ENCODE results near the gene THRB.
A peak's percentile ranks its signal among the peaks of the same experiment; 100 is the strongest.
"Not testable (repeated sequence)": the region's sequence is repeated elsewhere in the genome, so short reads cannot be mapped to it uniquely, and the experiment has no call there.

THRB gene

DNA sequence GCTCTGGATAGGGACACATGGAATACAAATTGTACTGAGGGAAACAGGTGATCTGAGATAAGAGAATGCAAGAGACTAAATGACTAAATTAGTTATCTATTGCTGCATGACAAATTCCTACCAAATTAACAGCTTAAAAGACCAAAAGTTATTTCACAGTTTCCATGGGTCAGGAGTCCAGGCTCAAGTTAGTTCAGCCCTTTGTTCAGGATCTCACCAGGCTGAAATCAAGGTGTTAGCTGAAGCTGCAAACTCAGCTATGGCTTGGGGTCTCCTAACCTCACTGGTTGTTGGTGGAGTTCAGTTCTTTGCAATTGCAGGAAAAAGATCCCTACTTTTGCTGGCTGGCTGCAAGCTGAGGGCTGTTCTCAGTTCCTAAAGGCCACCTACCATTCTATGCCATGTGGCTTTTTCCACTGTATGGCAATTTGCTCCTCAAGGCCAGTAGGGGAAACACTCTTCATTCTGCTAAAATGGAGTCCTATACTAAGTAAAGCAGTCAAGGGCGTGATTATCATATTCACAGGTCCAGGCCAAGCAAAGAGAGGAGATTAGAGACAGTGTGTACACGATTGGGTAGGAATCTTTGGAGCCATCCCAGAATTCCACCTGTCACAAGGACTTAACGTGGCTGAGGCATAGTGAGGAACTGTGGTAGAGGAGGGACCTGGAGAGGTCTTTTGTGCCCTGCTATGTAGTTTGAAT, 53.7 kb downstream of the THRB start:
- DNase-seq = no peak

- no peak for DNase-seq
Measured at GRCh38 chr3:24439021-24439420, 55.6 kb downstream of the THRB start.

GRCh38 chr3:24437326-24437725, 57.3 kb downstream of the THRB start:
- DNase-seq = no peak

DNA sequence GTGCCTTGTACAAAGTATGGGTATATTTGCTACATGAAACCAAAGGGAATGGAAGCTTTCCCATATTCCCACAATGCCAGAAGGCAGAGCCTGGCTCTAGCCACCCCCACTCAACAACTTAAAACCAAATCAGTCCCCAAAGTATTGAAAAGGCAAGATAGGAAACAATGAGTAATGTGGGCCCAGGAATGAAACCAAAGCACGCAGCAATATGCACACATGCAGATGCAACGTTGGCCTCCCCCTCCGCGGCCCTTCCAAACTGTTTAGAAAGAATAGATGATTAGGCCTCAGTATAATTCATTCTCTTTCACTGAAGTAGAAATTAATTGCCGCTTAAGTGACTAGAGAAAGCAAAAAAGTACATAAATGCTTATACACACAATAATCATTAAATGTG, 59.1 kb downstream of the THRB start:
- DNase-seq = no peak

DNA sequence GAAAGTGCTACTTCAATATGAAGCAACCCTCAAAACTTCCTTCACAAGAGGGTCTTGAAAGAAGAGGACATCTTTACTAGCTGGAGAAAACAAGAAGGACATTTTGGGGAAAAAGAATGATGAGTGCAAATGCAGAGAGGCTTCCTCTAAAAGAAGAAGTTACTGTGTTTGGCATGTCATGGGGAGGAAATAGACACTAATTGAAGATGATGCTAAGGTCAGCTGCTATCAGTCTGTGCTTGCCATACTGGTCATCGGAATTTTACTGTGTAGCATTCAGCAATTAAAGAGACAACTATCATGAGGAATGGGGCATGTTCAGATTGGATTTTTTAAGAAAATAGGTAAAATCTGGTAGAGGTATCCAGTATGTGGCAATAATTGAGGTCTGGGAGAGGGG, 60.0 kb downstream of the THRB start:
- DNase-seq = peak; percentile 45

- DNase-seq = no peak
Measured at GRCh38 chr3:24433838-24434591, 60.6 kb downstream of the THRB start.

DNA sequence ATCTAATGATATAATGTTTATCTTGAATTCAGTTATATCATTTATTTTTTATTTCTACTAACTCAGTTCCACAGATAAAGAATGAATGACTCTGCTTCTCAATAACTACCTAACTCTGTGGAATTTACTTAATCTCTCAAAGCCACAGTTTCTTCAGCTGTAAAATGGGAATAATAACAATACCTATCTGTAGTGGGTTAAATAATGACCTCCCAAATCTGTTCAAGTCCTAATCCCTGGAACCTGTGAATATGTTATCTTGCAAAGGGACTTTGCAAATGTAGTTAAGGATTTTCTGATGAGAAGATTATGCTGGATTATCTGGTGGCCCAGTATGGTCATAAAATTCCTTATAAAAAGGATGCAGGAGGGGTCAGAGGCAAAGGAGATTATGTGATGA, 61.7 kb downstream of the THRB start:
- no peak for DNase-seq

DNA sequence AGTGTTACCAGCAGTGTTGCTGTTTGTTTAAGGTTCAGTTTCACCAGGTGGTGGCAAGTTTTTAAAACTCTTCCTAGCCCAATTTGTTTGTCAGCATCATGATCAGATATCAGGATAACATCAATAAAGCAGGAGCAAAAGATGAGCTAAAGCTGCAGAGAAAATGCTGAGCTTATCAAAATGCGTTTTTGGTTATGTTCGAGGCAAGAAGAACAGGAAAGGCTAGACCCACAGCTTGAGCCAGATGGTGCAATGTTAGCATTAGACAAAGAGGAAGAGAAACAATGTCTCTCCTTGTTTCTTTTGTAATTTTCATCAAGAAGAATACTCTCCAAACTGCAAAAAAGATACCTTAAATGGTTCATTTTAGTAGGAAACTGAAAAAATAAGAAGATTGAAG, 66.2 kb downstream of the THRB start:
- peak; percentile 53 for DNase-seq

GRCh38 chr3:24426896-24427295, 67.8 kb downstream of the THRB start:
- DNase-seq = no peak

DNA sequence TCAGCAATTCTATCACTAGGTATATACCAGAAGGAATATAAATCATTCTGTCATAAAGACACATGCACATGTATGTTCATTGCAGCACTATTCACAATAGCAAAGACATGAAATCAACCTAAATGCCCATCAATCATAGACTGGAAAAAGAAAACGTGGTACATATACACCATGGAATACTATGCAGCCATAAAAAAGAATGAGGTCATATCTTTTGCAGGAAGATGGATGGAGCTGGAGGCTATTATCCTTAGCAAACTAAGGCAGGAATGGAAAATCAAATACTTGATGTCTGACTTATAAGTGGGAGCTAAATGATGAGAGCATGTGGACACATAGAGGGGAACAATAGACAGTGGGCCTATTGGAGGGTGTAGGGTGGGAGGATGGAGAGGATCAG, 73.8 kb downstream of the THRB start:
- DNase-seq = not testable (repeated sequence)

GRCh38 chr3:24420224-24420623, 74.4 kb downstream of the THRB start:
- no peak for DNase-seq

- no peak for DNase-seq
Measured at GRCh38 chr3:24419067-24419791, 75.4 kb downstream of the THRB start.

DNA sequence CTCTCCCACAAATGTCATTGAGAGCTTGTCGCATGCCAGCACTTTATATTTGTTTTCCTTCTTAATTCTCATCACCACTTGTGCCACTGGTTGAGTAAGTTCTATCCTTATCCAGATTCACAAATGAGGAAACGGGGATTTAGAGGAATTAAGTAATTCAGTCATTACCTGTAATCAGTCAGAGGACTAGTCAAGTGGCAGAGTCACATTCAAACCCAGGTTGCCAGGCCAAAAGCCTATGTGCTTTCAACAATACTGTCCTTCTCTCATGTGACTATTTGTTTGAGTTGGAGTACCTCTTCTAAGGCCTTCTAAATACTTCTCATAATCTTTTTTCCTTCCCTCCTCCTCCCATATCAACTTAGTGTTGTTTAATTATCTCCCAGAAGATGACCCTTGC, 76.9 kb downstream of the THRB start:
- DNase-seq = no peak

- no peak for DNase-seq
Measured at GRCh38 chr3:24416224-24416623, 78.4 kb downstream of the THRB start.

- DNase-seq = no peak
Measured at GRCh38 chr3:24415824-24416223, 78.8 kb downstream of the THRB start.

GRCh38 chr3:24413662-24414061, 81.0 kb downstream of the THRB start:
- not testable (repeated sequence) for DNase-seq

GRCh38 chr3:24410860-24411259, 83.8 kb downstream of the THRB start:
- no peak for DNase-seq

DNA sequence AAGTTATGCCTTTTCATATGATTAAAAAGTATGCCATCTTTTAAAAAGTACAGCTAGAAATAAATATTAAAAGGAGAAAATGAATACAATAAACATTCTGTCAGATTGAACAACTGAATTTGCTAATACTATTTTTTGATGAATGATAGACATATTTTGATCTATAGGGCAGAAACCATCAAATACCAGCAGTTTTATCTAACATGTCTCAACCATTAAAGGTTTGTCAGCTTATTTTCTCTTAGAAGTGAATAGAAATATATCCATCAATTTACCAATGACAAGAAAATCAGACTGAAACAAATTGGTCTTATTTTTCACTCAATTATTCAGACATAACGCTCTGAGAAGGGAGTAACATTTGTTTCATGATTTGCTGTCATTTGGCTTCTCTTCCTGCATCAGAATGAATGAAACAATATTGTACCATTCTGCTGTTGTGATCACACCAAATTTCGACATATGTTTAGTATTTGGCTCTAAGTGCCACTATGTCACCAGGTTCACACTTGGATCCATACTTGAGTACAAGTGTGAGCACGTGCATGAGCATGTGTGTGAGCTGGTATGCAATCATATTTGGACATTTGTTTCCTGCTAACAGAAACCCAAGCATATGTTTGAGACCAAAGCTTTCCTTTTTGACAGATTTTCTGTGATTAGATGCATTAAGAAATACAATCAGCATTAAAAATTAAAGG, 86.5 kb downstream of the THRB start:
- no peak for DNase-seq

GRCh38 chr3:24406900-24407299, 87.8 kb downstream of the THRB start:
- no peak for DNase-seq

GRCh38 chr3:24405057-24405456, 89.6 kb downstream of the THRB start:
- no peak for DNase-seq

GRCh38 chr3:24401811-24402185, 92.9 kb downstream of the THRB start:
- DNase-seq = no peak

DNA sequence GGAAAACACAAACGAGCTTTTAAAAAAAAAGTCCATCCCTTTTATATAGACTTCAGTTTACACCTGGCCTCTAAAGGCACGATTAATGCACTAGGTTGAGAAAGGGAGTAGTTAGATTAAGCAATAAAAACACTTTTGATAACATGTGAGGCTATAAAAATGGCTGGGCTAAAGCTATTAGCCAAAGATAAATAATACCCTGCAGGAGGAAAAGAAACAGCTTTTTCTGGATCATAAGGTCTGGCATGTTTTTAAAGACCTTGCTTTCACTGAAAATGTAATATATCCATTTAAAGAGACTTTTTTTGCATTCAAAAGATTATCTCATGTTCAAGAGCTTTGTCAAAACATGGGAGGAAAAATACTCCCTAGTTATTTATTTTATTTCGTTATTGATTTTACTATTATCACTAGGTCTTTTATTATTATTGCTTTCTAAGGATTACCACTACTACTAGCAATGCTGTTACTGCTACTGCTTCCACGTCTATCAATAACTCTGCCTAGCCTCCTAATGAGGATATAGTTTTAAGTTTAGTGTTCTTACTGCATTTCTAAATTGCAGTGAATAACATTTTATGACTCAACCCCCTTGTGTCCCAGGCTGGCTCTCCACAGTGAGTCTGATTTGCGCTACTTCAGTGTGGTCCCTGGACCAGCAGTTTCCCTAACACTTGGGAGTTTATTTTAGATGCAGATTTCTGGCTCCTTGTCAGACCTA, 93.4 kb downstream of the THRB start:
- DNase-seq = no peak

DNA sequence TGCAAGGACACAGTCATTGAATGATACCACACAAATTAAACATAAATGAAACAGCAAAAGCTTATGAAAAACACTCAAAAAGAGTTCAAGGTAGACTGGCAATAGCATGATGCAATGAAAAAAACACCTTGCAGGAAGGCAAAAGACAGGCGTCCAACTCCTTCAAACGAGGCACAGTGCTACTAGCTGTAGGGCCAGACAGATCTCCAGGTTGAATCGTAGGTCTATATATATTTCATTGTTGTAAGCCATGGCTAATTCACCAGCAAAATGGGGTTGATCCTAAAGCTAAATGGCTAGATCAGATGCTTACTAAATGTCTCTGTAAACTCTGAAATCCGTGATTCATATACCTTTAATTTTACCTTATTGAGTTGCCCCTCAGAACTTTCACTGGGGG, 94.2 kb downstream of the THRB start:
- no peak for DNase-seq

Measured in inflammatory macrophage treated with lipopolysaccharide for 4 hours (primary cell).